Stimulated activated naive CD8-positive, alpha-beta T cell treated with anti-CD3 and anti-CD28 coated beads, Interleukin-15, amount 100 ng/mL, for 72 hours (primary cell): Measurements from ENCODE around the gene GRAMD1A.
"Not testable (repeated sequence)": the region's sequence is repeated elsewhere in the genome, so short reads cannot be mapped to it uniquely, and the experiment has no call there.

ENCODE experiments used
- ATAC-seq: fragments of 150-1000 bp; cut with Tn5 transposase; 2 replicates; pipeline ENCODE4 v1.10.0; 2021; ENCODE audit warnings: mild to moderate bottlenecking, moderate library complexity
- DNase-seq, 2 donors: peaks; one replicate each; pipeline ENCODE4 v3.0.0; 2021 to 2022
- H3K27ac Mint-ChIP-seq, 2 donors: one replicate each; pipeline ENCODE4 v1.8.0; 2022; ENCODE audit warnings: mild to moderate bottlenecking in 2 of 2, mixed read lengths in 2 of 2, moderate library complexity in 2 of 2
- H3K27me3 Mint-ChIP-seq: one replicate; pipeline ENCODE4 v1.8.0; 2022; ENCODE audit warnings: mixed read lengths
- H3K4me1 Mint-ChIP-seq: one replicate; pipeline ENCODE4 v1.8.0; 2022; ENCODE audit warnings: mild to moderate bottlenecking, mixed read lengths
- H3K4me3 Mint-ChIP-seq, 2 donors: one replicate each; pipeline ENCODE4 v1.8.0; 2022; ENCODE audit warnings: mild to moderate bottlenecking in 2 of 2, mixed read lengths in 2 of 2, moderate library complexity in 1 of 2
- H3K9me3 Mint-ChIP-seq, 2 donors: one replicate each; pipeline ENCODE4 v1.8.0; 2022; ENCODE audit warnings: mixed read lengths in 2 of 2

Gene GRAMD1A

DNA sequence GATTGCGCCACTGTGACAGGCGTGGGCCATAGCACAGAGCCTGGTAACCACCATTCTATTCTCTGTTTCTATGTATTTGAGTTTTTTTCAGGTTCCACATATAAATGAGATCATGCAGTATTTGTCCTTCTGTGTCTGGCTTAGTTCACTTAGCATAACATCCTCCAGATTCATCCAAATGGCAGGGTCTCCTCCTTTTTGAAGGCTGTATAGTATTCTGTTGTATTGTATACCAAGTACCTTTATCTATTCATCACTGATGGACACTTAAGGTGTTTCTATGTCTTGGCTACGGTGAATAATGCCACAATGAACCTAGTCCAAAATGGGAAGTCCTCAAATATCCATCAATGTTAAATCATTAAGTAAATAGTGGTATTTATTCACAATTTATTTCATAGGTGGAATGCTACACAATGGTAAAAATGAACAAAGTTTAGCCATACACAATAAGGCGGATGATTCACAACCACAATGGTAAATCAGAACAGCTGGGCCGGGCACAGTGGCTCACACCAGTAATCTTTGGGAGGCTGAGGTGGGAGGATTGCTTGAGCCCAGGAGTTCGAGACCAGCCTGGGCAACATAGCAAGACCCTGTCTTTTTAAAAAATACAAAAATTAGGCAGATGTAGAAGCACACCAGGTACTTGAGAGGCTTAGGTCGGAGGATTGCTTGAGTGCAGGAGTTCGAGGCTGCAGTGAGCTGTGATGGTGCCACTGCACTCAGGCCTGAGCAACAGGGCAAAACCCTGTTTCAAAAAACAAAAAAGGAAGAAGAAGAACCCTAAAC is 8.4 kb upstream of the GRAMD1A start:
- Mint-ChIP-seq H3K27ac (no peak overlapping the region), H3K4me1 (peaks cover 79% of the 10 kb centered on the region), H3K9me3 (no peaks in the 10 kb centered on the region), H3K4me3 (peak overlapping the region in 1 of 2 donors; percentile 1), H3K27me3 (no peaks in the 10 kb centered on the region)
- ATAC-seq (no peak), DNase-seq (no peak)

GRCh38 chr19:34992582-34992981 is 7.5 kb upstream of the GRAMD1A start:
- H3K27ac Mint-ChIP-seq = not testable (repeated sequence)

DNA sequence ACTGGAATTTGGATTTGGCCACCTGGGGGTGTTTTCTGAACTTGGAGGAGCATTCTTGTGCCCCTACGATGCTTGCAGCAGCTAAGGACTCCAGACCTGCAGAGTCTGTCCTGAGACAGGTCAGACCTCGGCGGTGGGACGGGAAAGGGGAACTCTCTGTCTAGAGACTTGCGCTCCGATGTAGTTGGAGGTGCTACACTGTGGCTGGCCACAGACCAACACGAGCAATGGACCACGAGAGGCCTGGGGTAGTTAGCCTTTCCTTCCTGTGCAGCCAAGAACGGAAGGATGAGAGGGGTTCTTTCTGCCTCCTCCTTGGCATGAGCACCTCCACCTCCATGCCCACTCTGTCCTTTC is 5.9 kb upstream of the GRAMD1A start:
- no peak for ATAC-seq
- H3K4me1 Mint-ChIP-seq = peaks cover 84% of the 10 kb centered on the region
- H3K9me3 Mint-ChIP-seq = no peaks in the 10 kb centered on the region
- H3K27me3 Mint-ChIP-seq = no peaks in the 10 kb centered on the region
- H3K4me3 Mint-ChIP-seq = no peak overlapping the region
- H3K27ac Mint-ChIP-seq = no peak overlapping the region
- no peak for DNase-seq

More at GRCh38 chr19:34992582-34992981, 7.5 kb upstream of the GRAMD1A start:
- not testable (repeated sequence) for H3K9me3 Mint-ChIP-seq, ATAC-seq, H3K27me3 Mint-ChIP-seq, DNase-seq, H3K4me3 Mint-ChIP-seq
- H3K4me1 Mint-ChIP-seq = peaks cover 84% of the 10 kb centered on the region

- H3K27me3 Mint-ChIP-seq = no peaks in the 10 kb centered on the region
- no peak for DNase-seq
- no peak overlapping the region for H3K27ac Mint-ChIP-seq
- H3K4me1 Mint-ChIP-seq = peaks cover 79% of the 10 kb centered on the region
- ATAC-seq = no peak
- H3K9me3 Mint-ChIP-seq = no peaks in the 10 kb centered on the region
- no peak overlapping the region for H3K4me3 Mint-ChIP-seq
Observed at GRCh38 chr19:34994643-34995541, 5.2 kb upstream of the GRAMD1A start.

- Mint-ChIP-seq H3K4me1 (peaks cover 73% of the 10 kb centered on the region), H3K9me3 (no peaks in the 10 kb centered on the region), H3K27me3 (no peaks in the 10 kb centered on the region), H3K4me3 (no peak overlapping the region), H3K27ac (no peak overlapping the region)
- ATAC-seq (no peak), DNase-seq (no peak)
Observed at GRCh38 chr19:34995551-34995950, 4.6 kb upstream of the GRAMD1A start.

DNA sequence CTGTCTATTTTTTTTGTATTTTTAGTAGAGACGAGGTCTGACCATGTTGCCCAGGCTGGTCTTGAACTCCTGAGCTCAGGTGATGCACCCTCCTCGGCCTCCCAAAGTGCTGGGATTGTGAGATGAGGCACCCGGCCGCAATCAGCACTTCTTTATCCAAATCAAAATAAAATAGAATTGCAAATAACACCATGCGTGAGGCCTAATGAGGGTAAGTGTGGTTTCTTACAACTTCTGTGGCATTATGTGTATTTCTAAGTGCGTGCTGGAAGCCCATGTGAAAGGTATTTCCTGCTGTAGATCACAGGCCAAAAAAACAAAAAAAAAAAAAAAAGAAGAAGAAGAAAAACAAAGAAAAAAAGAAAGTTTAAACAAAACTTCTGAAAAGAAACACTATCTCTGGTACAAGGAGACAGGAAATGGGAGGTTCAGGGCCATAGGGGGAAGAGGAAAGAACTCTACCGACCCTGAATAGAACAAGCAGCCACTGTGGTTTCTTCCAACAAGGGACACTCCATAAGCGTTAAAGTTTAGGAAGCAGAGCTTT is 3.0 kb upstream of the GRAMD1A start:
- Mint-ChIP-seq H3K4me3 (peak overlapping the region; percentile 67 to 84), H3K27me3 (no peaks in the 10 kb centered on the region), H3K27ac (peak overlapping the region; percentile 93 to 98), H3K4me1 (peaks cover 69% of the 10 kb centered on the region), H3K9me3 (no peaks in the 10 kb centered on the region)
- no peak for ATAC-seq
- no peak for DNase-seq

DNA sequence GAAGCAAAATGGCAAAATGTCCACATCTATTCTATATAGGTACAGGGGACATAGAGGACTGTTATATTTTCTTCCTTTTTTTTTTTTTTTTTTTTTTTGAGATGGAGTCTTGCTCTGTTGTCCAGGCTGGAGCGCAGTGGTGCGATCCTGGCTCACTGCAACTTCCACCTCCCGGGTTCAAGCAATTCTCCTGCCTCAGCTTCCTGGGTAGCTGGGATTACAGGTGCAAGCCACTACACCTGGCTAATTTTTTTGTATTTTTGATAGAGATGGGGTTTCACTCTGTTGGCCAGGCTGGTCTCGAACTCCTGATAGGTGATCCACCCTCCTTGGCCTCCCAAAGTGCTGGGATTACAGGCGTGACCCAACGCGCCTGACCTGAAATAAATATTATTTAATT is 1.9 kb upstream of the GRAMD1A start:
- H3K27me3 Mint-ChIP-seq, DNase-seq, ATAC-seq, H3K9me3 Mint-ChIP-seq: not testable (repeated sequence)
- Mint-ChIP-seq H3K27ac (peak overlapping the region; percentile 93 to 98), H3K4me1 (peaks cover 74% of the 10 kb centered on the region), H3K4me3 (peak overlapping the region; percentile 67 to 87)

DNA sequence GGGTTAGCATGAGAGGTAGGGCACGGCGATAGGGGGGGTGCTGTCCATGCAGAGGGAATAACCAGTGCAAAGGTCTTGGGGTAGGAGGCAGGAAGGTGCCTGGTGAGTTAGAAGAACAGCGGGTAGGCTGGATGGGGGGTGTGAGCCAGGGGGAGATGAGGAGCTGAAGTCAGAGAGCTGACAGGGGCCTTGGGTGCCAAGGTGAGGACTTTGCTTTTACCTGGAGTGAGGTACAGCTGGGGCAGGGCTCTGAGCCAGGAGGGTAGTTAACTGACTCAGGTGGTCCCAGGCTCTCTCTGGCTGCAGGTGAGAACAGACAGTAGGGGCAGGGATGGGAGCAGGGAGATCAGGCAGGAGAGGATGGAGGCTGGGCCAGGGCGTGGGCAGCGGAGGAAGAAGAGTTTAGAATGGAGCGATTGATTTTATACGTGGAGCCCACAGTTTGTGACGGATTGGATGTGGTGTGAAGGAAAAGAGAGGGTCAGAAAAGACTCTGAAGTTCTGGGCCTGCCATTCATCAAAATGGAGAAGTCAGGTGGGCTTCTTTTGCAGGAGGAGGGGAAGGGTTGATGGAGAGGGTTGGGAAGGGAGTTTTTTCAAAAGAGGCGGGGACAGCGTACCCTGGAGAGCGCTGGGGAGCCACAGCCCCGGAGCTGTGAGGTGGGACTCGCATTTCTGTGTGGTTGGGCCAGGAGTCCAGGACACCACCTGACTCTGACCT is 1.2 kb upstream of the GRAMD1A start:
- Mint-ChIP-seq H3K27ac (peak overlapping the region; percentile 79 to 93), H3K27me3 (no peaks in the 10 kb centered on the region), H3K4me1 (peaks cover 77% of the 10 kb centered on the region), H3K4me3 (peak overlapping the region; percentile 86 to 87), H3K9me3 (no peaks in the 10 kb centered on the region)
- ATAC-seq = peak; percentile 3
- DNase-seq = no peak

DNA sequence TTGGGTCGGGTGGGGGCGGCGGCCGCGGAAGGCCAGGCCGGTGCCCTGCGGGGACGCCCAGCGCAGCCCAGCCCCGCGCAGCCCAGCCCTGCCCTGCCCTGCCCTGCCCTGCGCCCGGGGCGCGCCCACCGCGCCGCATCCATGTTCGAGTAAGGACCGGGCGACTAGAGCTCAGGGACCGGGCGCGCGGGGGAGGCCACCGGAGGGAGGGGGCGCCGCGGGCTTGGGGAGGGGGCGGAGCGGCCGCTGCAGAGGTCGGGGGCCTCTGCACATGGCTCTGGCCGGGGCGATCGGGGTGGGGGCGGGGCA is 169 bp downstream of the GRAMD1A start:
- no peak overlapping the region for H3K27ac Mint-ChIP-seq

GRCh38 chr19:35000647-35001501 is 751 bp downstream of the GRAMD1A start:
- H3K4me1 Mint-ChIP-seq = peaks cover 85% of the 10 kb centered on the region
- ATAC-seq = peak; percentile 60

More for the DNA sequence above, 169 bp downstream of the GRAMD1A start:
- Mint-ChIP-seq H3K4me3 (peak overlapping the region; percentile 87 to 95), H3K27me3 (no peaks in the 10 kb centered on the region), H3K9me3 (no peaks in the 10 kb centered on the region), H3K4me1 (peaks cover 82% of the 10 kb centered on the region)
- peak; percentile 42 for ATAC-seq
- DNase-seq = no peak

GRCh38 chr19:35002037-35002535 is 2.0 kb downstream of the GRAMD1A start:
- Mint-ChIP-seq H3K4me1 (peaks cover 85% of the 10 kb centered on the region), H3K27me3 (no peaks in the 10 kb centered on the region), H3K27ac (peak overlapping the region; percentile 58 to 89), H3K9me3 (no peaks in the 10 kb centered on the region), H3K4me3 (peak overlapping the region; percentile 89 to 95)
- ATAC-seq = no peak
- DNase-seq = no peak

More at GRCh38 chr19:35000647-35001501, 751 bp downstream of the GRAMD1A start:
- peak overlapping the region; percentile 96 to 98 for H3K27ac Mint-ChIP-seq
- no peaks in the 10 kb centered on the region for H3K27me3 Mint-ChIP-seq
- peak overlapping the region; percentile 89 to 95 for H3K4me3 Mint-ChIP-seq
- no peaks in the 10 kb centered on the region for H3K9me3 Mint-ChIP-seq
- peak in 1 of 2 donors; percentile 63 for DNase-seq

DNA sequence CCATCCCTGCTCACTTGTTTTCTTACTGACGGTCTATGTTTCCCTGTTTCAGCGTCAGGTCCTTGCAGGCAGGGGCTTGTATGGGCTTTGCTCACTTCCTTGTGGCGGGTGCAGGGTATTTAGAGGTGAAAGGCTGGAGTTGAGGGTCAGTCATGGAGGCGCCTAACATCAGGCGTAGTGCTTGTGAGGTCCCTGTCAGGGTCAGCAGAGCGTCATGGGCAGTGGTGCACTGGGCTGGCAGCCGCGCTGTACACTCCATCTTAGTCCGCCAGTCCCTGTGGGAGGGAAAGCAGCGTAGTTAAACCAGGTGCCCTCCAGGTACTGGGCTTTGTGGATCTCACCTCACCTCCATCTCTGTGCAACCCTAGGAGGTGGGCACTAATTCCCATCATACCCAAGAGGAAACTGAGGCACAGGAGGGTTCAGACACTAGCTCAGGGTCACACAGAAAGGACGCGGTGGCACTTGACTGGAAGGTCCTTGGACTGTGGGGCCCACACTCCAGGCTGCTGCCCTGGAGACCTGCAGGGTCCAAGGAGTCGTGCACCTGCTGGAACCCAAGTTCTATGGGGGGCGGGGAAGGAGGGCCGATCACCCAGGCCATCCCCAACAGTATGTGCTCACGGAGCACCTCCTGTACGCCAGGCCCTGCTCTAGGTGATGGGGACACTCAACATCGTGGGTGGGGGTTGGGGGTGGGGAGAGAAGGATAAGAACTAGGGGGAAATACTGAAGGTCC is 4.6 kb downstream of the GRAMD1A start:
- Mint-ChIP-seq H3K9me3 (no peaks in the 10 kb centered on the region), H3K27ac (peak overlapping the region; percentile 50 to 76), H3K27me3 (no peaks in the 10 kb centered on the region), H3K4me1 (peaks cover 76% of the 10 kb centered on the region), H3K4me3 (peak overlapping the region in 1 of 2 donors; percentile 24)
- ATAC-seq = no peak
- DNase-seq = no peak

- Mint-ChIP-seq H3K4me3 (peak overlapping the region in 1 of 2 donors; percentile 18), H3K4me1 (peaks cover 83% of the 10 kb centered on the region), H3K27ac (peak overlapping the region in 1 of 2 donors; percentile 70), H3K27me3 (no peaks in the 10 kb centered on the region), H3K9me3 (no peaks in the 10 kb centered on the region)
- ATAC-seq (no peak), DNase-seq (no peak)
Observed at GRCh38 chr19:35005256-35005977, 5.3 kb downstream of the GRAMD1A start.
